Gastrocnemius medialis (tissue), 4 donors: Measurements from ENCODE around the gene TOMM20. TPM values are rescaled to one million over a fixed set of nuclear protein-coding genes. Genes with fewer than 3 reads are reported as not detected.

ENCODE experiments used
- ATAC-seq, 2 donors: fragments of 150-250 bp; one replicate each; pipeline ENCODE4 v1.9.1; 2016
- DNase-seq, 2 donors: peaks; one replicate each; pipeline ENCODE4 v3.0.0-alpha.2; 2019
- H3K27ac ChIP-seq, 4 donors: fragments of 200-600 bp; sonication (generic); 1 replicate in 1 of 4; 2 replicates in 3 of 4; pipeline ENCODE4 v1.5.1; 2016 to 2018; ENCODE audit warnings: mild to moderate bottlenecking in 2 of 4, moderate library complexity in 1 of 4
- H3K27me3 ChIP-seq, 3 donors: fragments of 200-600 bp; sonication (generic) in 2 of 3; 1 replicate in 1 of 3; 2 replicates in 2 of 3; pipeline versions ENCODE4 v1.5.1 to v1.6.0; 2016 to 2019; ENCODE audit warnings: mild to moderate bottlenecking in 1 of 3, moderate library complexity in 1 of 3
- H3K36me3 ChIP-seq, 2 donors: fragments of 200-600 bp; sonication (generic) in 1 of 2; one replicate each; pipeline ENCODE4 v1.5.1; 2017 to 2018
- H3K4me1 ChIP-seq, 2 donors: fragments of 200-600 bp; sonication (generic) in 1 of 2; one replicate each; pipeline ENCODE4 v1.5.1; 2016 to 2017; ENCODE audit warnings: mild to moderate bottlenecking in 2 of 2
- H3K4me3 ChIP-seq, 4 donors: fragments of 200-600 bp; sonication (generic) in 3 of 4; 1 replicate in 1 of 4; 2 replicates in 3 of 4; pipeline ENCODE4 v1.5.1; 2016 to 2019; ENCODE audit warnings: mild to moderate bottlenecking in 2 of 4
- H3K9me3 ChIP-seq, 3 donors: fragments of 200-600 bp; sonication (generic) in 2 of 3; 1 replicate in 1 of 3; 2 replicates in 2 of 3; pipeline ENCODE4 v1.5.1; 2016 to 2019
- POLR2A ChIP-seq, 2 donors: fragments of 450-650 bp; IDR thresholded peaks; one replicate each; pipeline ENCODE4 v1.6.1; 2017; ENCODE audit warnings: antibody characterized with exemption in 2 of 2, mild to moderate bottlenecking in 2 of 2, moderate library complexity in 2 of 2
- in situ Hi-C, 4 donors: fragments of 200-750 bp; cut with MboI; loops; one replicate each; pipeline versions ENCODE4 v1.15.0 to v1.8.0; 2017; ENCODE audit warnings: low sequenced_read_pairs in 4 of 4
- intact Hi-C: fragments of 100-400 bp; cut with DNase I; formaldehyde crosslinking; loops from one replicate; pipeline ENCODE4 v1.15.1; 2023; ENCODE audit warnings: low total_unique reads
- total RNA-seq, 4 donors: library from RNA; depleted of rRNA; stranded (reverse); fragments of >200 nt; gene quantifications; one replicate each; pipeline versions ENCODE4 v1.1.0 to v1.2.3, GENCODE V29; 2016
- TF ChIP-seq, protein P1 (sequence below), 5 experiments: fragments of 450-650 bp in 3 of 5; fragments of 200-600 bp in 2 of 5; sonication (generic) in 2 of 5; IDR thresholded peaks in 4 of 5; conservative IDR thresholded peaks in 1 of 5; 1 replicate in 4 of 5; 2 replicates in 1 of 5; pipeline ENCODE4 v1.5.1; 2016 to 2019; ENCODE audit warnings: antibody characterized with exemption in 5 of 5, mild to moderate bottlenecking in 3 of 5, moderate library complexity in 3 of 5

Gene TOMM20
- total RNA-seq, 4 donors from 2014 or later, result 51.7 to 71.8 (median 62.3) TPM

DNA sequence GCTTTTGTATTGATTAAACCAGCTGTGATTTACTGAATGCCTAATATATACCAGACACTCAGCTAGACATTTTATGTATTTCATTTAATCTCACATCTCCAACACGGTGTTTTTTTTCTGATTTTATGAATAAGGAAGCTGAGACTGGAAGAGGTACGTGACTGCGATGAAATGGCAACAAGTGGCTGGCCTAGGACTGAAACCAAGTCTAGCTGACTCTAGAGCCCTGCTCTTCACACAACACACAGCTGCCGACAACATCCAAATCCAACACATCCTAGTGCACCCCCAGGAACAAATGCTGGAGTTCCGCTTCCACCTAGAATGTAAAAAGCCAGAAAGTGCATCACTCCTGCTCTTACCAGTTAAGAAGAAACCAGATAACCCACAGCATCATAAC, 10.7 kb upstream of the TOMM20 start:
- intact Hi-C loops, result no loop called here
- Histone ChIP-seq H3K4me3 (no peak overlapping the region), H3K27me3 (no peaks in the 10 kb centered on the region), H3K36me3 (peaks cover 0 to 48% of the 10 kb centered on the region in 2 donors), H3K27ac (no peak overlapping the region), H3K9me3 (no peaks in the 10 kb centered on the region), H3K4me1 (no peaks in the 10 kb centered on the region)
- no peak for TF ChIP-seq POLR2A (IDR thresholded peaks at IDR 0.05)
- TF ChIP-seq, protein P1, sequence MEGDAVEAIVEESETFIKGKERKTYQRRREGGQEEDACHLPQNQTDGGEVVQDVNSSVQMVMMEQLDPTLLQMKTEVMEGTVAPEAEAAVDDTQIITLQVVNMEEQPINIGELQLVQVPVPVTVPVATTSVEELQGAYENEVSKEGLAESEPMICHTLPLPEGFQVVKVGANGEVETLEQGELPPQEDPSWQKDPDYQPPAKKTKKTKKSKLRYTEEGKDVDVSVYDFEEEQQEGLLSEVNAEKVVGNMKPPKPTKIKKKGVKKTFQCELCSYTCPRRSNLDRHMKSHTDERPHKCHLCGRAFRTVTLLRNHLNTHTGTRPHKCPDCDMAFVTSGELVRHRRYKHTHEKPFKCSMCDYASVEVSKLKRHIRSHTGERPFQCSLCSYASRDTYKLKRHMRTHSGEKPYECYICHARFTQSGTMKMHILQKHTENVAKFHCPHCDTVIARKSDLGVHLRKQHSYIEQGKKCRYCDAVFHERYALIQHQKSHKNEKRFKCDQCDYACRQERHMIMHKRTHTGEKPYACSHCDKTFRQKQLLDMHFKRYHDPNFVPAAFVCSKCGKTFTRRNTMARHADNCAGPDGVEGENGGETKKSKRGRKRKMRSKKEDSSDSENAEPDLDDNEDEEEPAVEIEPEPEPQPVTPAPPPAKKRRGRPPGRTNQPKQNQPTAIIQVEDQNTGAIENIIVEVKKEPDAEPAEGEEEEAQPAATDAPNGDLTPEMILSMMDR (IDR thresholded peaks at IDR 0.05 in 4 of 5, conservative IDR thresholded peaks at IDR 0.05 in 1 of 5), result no peak
- in situ Hi-C loops, result no loop called here
- ATAC-seq (no peak), DNase-seq (no peak)

DNA sequence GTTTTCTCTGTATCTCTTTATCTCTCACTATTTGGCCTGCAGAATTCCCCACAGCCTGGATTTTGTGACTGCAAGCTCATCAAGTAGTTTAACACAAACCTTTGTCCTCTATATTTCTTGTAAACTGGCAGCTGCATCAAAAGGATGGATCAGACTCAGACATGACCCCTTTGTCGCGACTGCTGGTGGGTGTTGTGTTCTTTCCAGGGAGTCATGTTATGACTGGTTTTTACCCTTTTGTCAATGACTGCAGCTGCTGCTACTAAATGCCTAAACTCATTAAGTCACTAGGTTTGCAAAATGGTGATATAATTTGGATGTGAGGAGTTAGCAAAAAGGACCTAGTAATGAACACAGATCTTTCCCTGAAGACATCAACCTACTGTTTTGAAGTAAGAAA, 10.2 kb upstream of the TOMM20 start:
- in situ Hi-C loops (no loop called here), intact Hi-C loops (no loop called here)
- ATAC-seq (no peak), DNase-seq (no peak)
- Histone ChIP-seq H3K4me3 (no peak overlapping the region), H3K36me3 (peaks cover 0 to 51% of the 10 kb centered on the region in 2 donors), H3K9me3 (no peaks in the 10 kb centered on the region), H3K27ac (no peak overlapping the region), H3K27me3 (no peaks in the 10 kb centered on the region), H3K4me1 (no peaks in the 10 kb centered on the region)
- no peak for TF ChIP-seq POLR2A (IDR thresholded peaks at IDR 0.05)
- TF ChIP-seq, protein P1 (IDR thresholded peaks at IDR 0.05 in 4 of 5, conservative IDR thresholded peaks at IDR 0.05 in 1 of 5), result no peak

DNA sequence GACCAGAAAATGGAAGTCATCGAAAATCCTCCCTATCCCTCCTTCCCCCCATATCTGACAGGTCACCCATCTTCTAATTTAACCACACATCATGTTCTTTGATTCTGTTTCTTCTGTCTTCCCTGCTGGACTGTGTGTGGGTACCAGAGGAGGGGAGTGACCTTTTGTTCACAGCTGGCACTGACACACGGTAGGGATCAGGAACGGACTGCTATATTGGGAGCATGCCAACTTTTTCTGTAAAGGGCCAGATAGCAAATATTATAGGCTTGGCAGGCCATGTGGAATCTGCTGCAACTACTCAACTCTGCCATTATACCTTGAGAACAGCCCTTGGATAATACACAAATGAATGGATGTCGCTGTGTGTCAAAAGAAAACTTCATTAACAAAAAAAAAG, 7.5 kb upstream of the TOMM20 start:
- Histone ChIP-seq H3K27me3 (no peaks in the 10 kb centered on the region), H3K36me3 (peaks cover 0 to 51% of the 10 kb centered on the region in 2 donors), H3K27ac (no peak overlapping the region), H3K4me1 (no peaks in the 10 kb centered on the region), H3K4me3 (no peak overlapping the region), H3K9me3 (no peaks in the 10 kb centered on the region)
- in situ Hi-C loops (no loop called here), intact Hi-C loops (no loop called here)
- no peak for DNase-seq
- TF ChIP-seq, protein P1 (IDR thresholded peaks at IDR 0.05 in 4 of 5, conservative IDR thresholded peaks at IDR 0.05 in 1 of 5), result no peak
- TF ChIP-seq POLR2A (IDR thresholded peaks at IDR 0.05), result no peak
- ATAC-seq, result no peak

DNA sequence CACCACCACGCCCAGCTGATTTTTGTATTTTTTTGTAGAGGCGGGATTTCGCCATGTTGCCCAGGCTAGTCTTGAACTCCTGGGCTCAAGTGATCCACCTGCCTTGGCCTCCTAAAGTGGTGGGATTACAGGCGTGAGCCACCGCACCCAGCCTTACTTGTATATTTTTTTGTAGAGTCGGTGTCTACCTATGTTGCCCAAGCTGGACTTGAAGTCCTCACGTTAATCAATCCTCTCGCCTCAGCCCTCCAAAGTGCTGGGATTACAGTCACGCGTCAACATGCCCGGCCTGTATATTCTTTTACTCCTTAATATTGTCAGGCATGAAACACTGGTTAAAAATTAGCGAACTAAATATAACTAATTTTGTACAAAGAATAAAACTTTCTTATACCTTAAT, 5.5 kb upstream of the TOMM20 start:
- Histone ChIP-seq H3K36me3 (peaks cover 0 to 50% of the 10 kb centered on the region in 2 donors), H3K4me1 (peaks cover 0 to 2% of the 10 kb centered on the region in 2 donors), H3K27ac (no peak overlapping the region), H3K27me3 (no peaks in the 10 kb centered on the region), H3K4me3 (no peak overlapping the region), H3K9me3 (no peaks in the 10 kb centered on the region)
- intact Hi-C loops (no loop called here), in situ Hi-C loops (no loop called here)
- no peak for ATAC-seq
- no peak for DNase-seq
- TF ChIP-seq, protein P1 (IDR thresholded peaks at IDR 0.05 in 4 of 5, conservative IDR thresholded peaks at IDR 0.05 in 1 of 5), result no peak
- no peak for TF ChIP-seq POLR2A (IDR thresholded peaks at IDR 0.05)

GRCh38 chr1:235133086-235133485, 4.4 kb upstream of the TOMM20 start:
- Histone ChIP-seq H3K4me1 (peaks cover 0 to 4% of the 10 kb centered on the region in 2 donors), H3K27me3 (no peaks in the 10 kb centered on the region), H3K36me3 (peaks cover 0 to 50% of the 10 kb centered on the region in 2 donors), H3K27ac (no peak overlapping the region), H3K4me3 (no peak overlapping the region), H3K9me3 (no peaks in the 10 kb centered on the region)
- intact Hi-C loops, result no loop called here
- in situ Hi-C loops, result no loop called here
- DNase-seq (no peak), ATAC-seq (no peak)
- TF ChIP-seq, protein P1 (IDR thresholded peaks at IDR 0.05 in 4 of 5, conservative IDR thresholded peaks at IDR 0.05 in 1 of 5), result no peak
- TF ChIP-seq POLR2A (IDR thresholded peaks at IDR 0.05), result no peak
